ENCODE measurements around the gene LSR.

Gene LSR

GRCh38 chr19:35298561-35298972 lies 49.8 kb downstream of the LSR start (continued):
- TF ChIP-seq HOXD13 (CRISPR knock-in tag; IDR thresholded peaks at IDR 0.05; ENCODE audit: borderline replicate concordance) (no peak), ZNF610 (tag by site-specific recombination; IDR thresholded peaks at IDR 0.05; ENCODE audit: borderline replicate concordance) (no peak), ZNF76 (tag by site-specific recombination; IDR thresholded peaks at IDR 0.05; ENCODE audit: borderline replicate concordance, low read depth) (no peak; the same call in 1 of the 2 replicates), ZNF37A (tag by site-specific recombination; IDR thresholded peaks at IDR 0.05) (no peak), ZNF785 (tag by site-specific recombination; IDR thresholded peaks at IDR 0.05) (no peak; the same call in none of the 2 replicates), KLF10 (tag by site-specific recombination; IDR thresholded peaks at IDR 0.05) (no peak), GLIS2 (tag by site-specific recombination; IDR thresholded peaks at IDR 0.05) (no peak), ZNF449 (tag by site-specific recombination; IDR thresholded peaks at IDR 0.05) (no peak), ZNF654 (tag by site-specific recombination; IDR thresholded peaks at IDR 0.05; ENCODE audit: low read depth) (no peak), SALL2 (tag by site-specific recombination; IDR thresholded peaks at IDR 0.05; ENCODE audit: borderline replicate concordance) (peak; percentile 82; the same call in 1 of the 2 replicates), ZNF221 (tag by site-specific recombination; IDR thresholded peaks at IDR 0.05; ENCODE audit: borderline replicate concordance) (no peak), ZNF248 (tag by site-specific recombination; IDR thresholded peaks at IDR 0.05) (peak; percentile 76; the same call in 1 of the 2 replicates), ZNF549 (tag by site-specific recombination; IDR thresholded peaks at IDR 0.05) (no peak), ZNF830 (tag by site-specific recombination; IDR thresholded peaks at IDR 0.05; ENCODE audit: low read depth) (no peak), GLI2 (tag by site-specific recombination; IDR thresholded peaks at IDR 0.05; ENCODE audit: borderline replicate concordance, low read depth) (no peak), ZNF324 (tag by site-specific recombination; IDR thresholded peaks at IDR 0.05) (no peak), ZNF555 (tag by site-specific recombination; conservative IDR thresholded peaks at IDR 0.05) (no peak), ZNF423 (tag by site-specific recombination; IDR thresholded peaks at IDR 0.05) (no peak), MYNN (tag by site-specific recombination; IDR thresholded peaks at IDR 0.05; ENCODE audit: borderline replicate concordance) (no peak; the same call in 1 of the 2 replicates), ZNF184 (tag by site-specific recombination; IDR thresholded peaks at IDR 0.05) (no peak), ZNF24 (tag by site-specific recombination; IDR thresholded peaks at IDR 0.05) (no peak), KLF17 (tag by site-specific recombination; IDR thresholded peaks at IDR 0.05) (no peak), ZNF426 (tag by site-specific recombination; IDR thresholded peaks at IDR 0.05) (no peak)
- TF ChIP-seq, protein P1, sequence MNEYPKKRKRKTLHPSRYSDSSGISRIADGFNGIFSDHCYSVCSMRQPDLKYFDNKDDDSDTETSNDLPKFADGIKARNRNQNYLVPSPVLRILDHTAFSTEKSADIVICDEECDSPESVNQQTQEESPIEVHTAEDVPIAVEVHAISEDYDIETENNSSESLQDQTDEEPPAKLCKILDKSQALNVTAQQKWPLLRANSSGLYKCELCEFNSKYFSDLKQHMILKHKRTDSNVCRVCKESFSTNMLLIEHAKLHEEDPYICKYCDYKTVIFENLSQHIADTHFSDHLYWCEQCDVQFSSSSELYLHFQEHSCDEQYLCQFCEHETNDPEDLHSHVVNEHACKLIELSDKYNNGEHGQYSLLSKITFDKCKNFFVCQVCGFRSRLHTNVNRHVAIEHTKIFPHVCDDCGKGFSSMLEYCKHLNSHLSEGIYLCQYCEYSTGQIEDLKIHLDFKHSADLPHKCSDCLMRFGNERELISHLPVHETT (tag by site-specific recombination; IDR thresholded peaks at IDR 0.05) = no peak
- TF ChIP-seq, protein P2, sequence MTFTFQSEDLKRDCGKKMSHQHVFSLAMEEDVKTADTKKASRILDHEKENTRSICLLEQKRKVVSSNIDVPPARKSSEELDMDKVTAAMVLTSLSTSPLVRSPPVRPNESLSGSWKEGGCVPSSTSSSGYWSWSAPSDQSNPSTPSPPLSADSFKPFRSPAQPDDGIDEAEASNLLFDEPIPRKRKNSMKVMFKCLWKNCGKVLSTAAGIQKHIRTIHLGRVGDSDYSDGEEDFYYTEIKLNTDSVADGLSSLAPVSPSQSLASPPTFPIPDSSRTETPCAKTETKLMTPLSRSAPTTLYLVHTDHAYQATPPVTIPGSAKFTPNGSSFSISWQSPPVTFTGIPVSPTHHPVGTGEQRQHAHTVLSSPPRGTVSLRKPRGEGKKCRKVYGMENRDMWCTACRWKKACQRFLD (tag by site-specific recombination; IDR thresholded peaks at IDR 0.05) = peak; percentile 9; the same call in 1 of the 2 replicates
- TF ChIP-seq, protein P3, sequence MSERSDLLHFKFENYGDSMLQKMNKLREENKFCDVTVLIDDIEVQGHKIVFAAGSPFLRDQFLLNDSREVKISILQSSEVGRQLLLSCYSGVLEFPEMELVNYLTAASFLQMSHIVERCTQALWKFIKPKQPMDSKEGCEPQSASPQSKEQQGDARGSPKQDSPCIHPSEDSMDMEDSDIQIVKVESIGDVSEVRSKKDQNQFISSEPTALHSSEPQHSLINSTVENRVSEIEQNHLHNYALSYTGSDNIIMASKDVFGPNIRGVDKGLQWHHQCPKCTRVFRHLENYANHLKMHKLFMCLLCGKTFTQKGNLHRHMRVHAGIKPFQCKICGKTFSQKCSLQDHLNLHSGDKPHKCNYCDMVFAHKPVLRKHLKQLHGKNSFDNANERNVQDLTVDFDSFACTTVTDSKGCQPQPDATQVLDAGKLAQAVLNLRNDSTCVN (tag by site-specific recombination; optimal IDR thresholded peaks at IDR 0.05) = no peak
- TF ChIP-seq, protein P4, sequence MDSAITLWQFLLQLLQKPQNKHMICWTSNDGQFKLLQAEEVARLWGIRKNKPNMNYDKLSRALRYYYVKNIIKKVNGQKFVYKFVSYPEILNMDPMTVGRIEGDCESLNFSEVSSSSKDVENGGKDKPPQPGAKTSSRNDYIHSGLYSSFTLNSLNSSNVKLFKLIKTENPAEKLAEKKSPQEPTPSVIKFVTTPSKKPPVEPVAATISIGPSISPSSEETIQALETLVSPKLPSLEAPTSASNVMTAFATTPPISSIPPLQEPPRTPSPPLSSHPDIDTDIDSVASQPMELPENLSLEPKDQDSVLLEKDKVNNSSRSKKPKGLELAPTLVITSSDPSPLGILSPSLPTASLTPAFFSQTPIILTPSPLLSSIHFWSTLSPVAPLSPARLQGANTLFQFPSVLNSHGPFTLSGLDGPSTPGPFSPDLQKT (IDR thresholded peaks at IDR 0.05; ENCODE audit: borderline replicate concordance, low read depth, low read length) = no peak
- TF ChIP-seq, protein P5, sequence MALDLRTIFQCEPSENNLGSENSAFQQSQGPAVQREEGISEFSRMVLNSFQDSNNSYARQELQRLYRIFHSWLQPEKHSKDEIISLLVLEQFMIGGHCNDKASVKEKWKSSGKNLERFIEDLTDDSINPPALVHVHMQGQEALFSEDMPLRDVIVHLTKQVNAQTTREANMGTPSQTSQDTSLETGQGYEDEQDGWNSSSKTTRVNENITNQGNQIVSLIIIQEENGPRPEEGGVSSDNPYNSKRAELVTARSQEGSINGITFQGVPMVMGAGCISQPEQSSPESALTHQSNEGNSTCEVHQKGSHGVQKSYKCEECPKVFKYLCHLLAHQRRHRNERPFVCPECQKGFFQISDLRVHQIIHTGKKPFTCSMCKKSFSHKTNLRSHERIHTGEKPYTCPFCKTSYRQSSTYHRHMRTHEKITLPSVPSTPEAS (tag by site-specific recombination; IDR thresholded peaks at IDR 0.05) = no peak
- TF ChIP-seq, protein P6, sequence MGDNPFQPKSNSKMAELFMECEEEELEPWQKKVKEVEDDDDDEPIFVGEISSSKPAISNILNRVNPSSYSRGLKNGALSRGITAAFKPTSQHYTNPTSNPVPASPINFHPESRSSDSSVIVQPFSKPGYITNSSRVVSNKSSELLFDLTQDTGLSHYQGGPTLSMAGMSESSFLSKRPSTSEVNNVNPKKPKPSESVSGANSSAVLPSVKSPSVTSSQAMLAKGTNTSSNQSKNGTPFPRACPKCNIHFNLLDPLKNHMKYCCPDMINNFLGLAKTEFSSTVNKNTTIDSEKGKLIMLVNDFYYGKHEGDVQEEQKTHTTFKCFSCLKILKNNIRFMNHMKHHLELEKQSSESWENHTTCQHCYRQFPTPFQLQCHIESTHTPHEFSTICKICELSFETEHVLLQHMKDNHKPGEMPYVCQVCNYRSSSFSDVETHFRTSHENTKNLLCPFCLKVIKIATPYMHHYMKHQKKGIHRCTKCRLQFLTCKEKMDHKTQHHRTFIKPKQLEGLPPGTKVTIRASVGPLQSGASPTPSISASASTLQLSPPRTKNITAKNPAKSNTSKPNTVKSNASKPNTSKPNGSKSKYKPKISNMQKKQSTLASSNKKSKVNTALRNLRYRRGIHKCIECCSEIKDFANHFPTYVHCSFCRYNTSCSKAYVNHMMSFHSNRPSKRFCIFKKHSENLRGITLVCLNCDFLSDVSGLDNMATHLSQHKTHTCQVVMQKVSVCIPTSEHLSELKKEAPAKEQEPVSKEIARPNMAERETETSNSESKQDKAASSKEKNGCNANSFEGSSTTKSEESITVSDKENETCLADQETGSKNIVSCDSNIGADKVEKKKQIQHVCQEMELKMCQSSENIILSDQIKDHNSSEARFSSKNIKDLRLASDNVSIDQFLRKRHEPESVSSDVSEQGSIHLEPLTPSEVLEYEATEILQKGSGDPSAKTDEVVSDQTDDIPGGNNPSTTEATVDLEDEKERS (tag by site-specific recombination; IDR thresholded peaks at IDR 0.05) = no peak
